Panc1 (cell line): ENCODE data around the gene XRCC6.

Experiments used
- POLR2AphosphoS5 ChIP-seq: IDR thresholded peaks from 2 replicates; pipeline ENCODE4 v1.6.1; 2012; ENCODE audit warnings: mild to moderate bottlenecking, low read depth, low read length, moderate library complexity
- TF ChIP-seq, protein P1 (sequence below): fragments of 450-650 bp; IDR thresholded peaks from 2 replicates; pipeline ENCODE4 v1.5.1; 2017; ENCODE audit warnings: mild to moderate bottlenecking

DNA sequence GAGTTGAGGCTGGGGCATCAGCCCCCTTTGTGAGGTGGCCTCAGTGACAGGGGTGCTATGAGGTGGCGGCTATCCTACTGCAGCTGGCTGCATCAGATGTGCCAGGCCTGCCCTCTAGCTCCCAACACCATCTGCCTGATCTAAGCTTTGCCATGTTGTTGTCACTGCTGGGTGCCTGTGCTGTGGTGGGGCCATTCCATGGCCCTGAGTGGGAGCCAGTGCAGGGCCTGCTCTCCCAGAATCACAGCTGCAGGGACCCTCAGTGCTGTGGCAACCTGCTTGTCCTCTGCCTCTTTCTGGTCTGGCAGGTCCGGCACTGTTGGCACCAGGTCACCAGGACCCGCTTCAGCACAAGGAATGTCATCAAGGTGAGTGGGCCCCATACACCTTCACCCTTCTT lies 69.4 kb downstream of the XRCC6 start:
- TF ChIP-seq POLR2AphosphoS5, result no peak
- TF ChIP-seq, protein P1, sequence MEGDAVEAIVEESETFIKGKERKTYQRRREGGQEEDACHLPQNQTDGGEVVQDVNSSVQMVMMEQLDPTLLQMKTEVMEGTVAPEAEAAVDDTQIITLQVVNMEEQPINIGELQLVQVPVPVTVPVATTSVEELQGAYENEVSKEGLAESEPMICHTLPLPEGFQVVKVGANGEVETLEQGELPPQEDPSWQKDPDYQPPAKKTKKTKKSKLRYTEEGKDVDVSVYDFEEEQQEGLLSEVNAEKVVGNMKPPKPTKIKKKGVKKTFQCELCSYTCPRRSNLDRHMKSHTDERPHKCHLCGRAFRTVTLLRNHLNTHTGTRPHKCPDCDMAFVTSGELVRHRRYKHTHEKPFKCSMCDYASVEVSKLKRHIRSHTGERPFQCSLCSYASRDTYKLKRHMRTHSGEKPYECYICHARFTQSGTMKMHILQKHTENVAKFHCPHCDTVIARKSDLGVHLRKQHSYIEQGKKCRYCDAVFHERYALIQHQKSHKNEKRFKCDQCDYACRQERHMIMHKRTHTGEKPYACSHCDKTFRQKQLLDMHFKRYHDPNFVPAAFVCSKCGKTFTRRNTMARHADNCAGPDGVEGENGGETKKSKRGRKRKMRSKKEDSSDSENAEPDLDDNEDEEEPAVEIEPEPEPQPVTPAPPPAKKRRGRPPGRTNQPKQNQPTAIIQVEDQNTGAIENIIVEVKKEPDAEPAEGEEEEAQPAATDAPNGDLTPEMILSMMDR, result no peak
